ENCODE data around the gene ZNF474.

DNA sequence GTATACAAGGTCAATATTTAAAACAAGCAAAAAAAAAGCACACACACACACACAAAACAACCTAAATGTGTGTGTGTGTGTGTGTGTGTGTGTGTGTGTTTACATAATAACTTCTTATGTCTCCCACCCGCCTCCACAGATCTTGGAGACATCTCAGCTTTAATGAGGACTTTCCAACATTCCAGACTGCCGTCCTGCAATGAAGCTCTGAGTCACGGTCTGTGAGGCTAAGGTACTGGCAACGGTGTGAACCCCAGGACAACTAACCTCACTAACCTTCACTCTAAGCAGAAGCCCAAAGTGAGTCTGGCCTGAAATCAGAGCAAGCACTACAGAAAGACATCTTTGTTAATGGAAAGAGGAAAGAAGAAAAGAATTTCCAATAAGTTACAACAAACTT, 22.3 kb downstream of the ZNF474 start:
- TF ChIP-seq, protein P1, sequence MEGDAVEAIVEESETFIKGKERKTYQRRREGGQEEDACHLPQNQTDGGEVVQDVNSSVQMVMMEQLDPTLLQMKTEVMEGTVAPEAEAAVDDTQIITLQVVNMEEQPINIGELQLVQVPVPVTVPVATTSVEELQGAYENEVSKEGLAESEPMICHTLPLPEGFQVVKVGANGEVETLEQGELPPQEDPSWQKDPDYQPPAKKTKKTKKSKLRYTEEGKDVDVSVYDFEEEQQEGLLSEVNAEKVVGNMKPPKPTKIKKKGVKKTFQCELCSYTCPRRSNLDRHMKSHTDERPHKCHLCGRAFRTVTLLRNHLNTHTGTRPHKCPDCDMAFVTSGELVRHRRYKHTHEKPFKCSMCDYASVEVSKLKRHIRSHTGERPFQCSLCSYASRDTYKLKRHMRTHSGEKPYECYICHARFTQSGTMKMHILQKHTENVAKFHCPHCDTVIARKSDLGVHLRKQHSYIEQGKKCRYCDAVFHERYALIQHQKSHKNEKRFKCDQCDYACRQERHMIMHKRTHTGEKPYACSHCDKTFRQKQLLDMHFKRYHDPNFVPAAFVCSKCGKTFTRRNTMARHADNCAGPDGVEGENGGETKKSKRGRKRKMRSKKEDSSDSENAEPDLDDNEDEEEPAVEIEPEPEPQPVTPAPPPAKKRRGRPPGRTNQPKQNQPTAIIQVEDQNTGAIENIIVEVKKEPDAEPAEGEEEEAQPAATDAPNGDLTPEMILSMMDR (IDR thresholded peaks at IDR 0.05): no peak
- no peak for TF ChIP-seq POLR2A (IDR thresholded peaks at IDR 0.05)
